SK-N-SH treated with all-trans-retinoic acid at 6 μM for 48 hours (cell line): ENCODE data around the gene POLD4.
A peak's percentile ranks its signal among the peaks of the same experiment; 100 is the strongest.

Source experiments
- ATAC-seq: fragments of 200-7000 bp; cut with Tn5 transposase; 3 replicates; pipeline ENCODE4 v1.9.1; 2020; ENCODE audit warnings: mild to moderate bottlenecking, moderate library complexity
- ARNTL ChIP-seq: fragments of 450-650 bp; formaldehyde crosslinking; IDR thresholded peaks from 2 replicates; pipeline ENCODE4 v1.5.0; 2020; ENCODE audit warnings: low read depth, mild to moderate bottlenecking, moderate library complexity, borderline replicate concordance
- BACH2 ChIP-seq: fragments of 250-450 bp; sonication (Bioruptor Pico); IDR thresholded peaks from 2 replicates; pipeline ENCODE4 v1.9.0; 2021; ENCODE audit warnings: mild to moderate bottlenecking, borderline replicate concordance
- CSRNP3 ChIP-seq: fragments of 250-450 bp; sonication (Bioruptor Pico); IDR thresholded peaks from 2 replicates; pipeline ENCODE4 v1.5.1; 2021; ENCODE audit warnings: mild to moderate bottlenecking, moderate library complexity
- ESRRG ChIP-seq: fragments of 250-450 bp; sonication (Bioruptor Pico); IDR thresholded peaks from 2 replicates; pipeline ENCODE4 v1.6.1; 2021; ENCODE audit warnings: mild to moderate bottlenecking
- ISL1 ChIP-seq: fragments of 250-450 bp; sonication (Bioruptor Pico); IDR thresholded peaks from 2 replicates; pipeline ENCODE4 v2.1.2; 2022; ENCODE audit warnings: mild to moderate bottlenecking, moderate library complexity
- OSR1 ChIP-seq: fragments of 250-450 bp; sonication (Bioruptor Pico); IDR thresholded peaks from 2 replicates; pipeline ENCODE4 v1.8.0; 2022; ENCODE audit warnings: moderate library complexity, mild to moderate bottlenecking, inconsistent platforms
- POU6F1 ChIP-seq: fragments of 250-450 bp; sonication (Bioruptor Pico); IDR thresholded peaks from 2 replicates; pipeline ENCODE4 v1.8.0; 2021; ENCODE audit warnings: low read depth, mild to moderate bottlenecking, moderate library complexity, borderline replicate concordance
- RARB ChIP-seq: fragments of 250-450 bp; sonication (Bioruptor Pico); IDR thresholded peaks from 2 replicates; pipeline ENCODE4 v1.8.0; 2021; ENCODE audit warnings: mild to moderate bottlenecking, moderate library complexity
- SNAI2 ChIP-seq: fragments of 250-450 bp; sonication (Bioruptor Pico); IDR thresholded peaks from 2 replicates; pipeline ENCODE4 v1.5.0; 2020; ENCODE audit warnings: mild to moderate bottlenecking, moderate library complexity
- TOX ChIP-seq: fragments of 250-450 bp; sonication (Bioruptor Pico); IDR thresholded peaks from 2 replicates; pipeline ENCODE4 v1.8.0; 2021; ENCODE audit warnings: mild to moderate bottlenecking, moderate library complexity, borderline replicate concordance
- TSHZ2 ChIP-seq: fragments of 250-450 bp; sonication (Bioruptor Pico); IDR thresholded peaks from 2 replicates; pipeline ENCODE4 v1.5.0; 2020; ENCODE audit warnings: mild to moderate bottlenecking, moderate library complexity
- ZC3H10 ChIP-seq: fragments of 250-450 bp; sonication (Bioruptor Pico); IDR thresholded peaks from 2 replicates; pipeline ENCODE4 v1.5.1; 2021; ENCODE audit warnings: mild to moderate bottlenecking, moderate library complexity
- ZFP3 ChIP-seq: fragments of 250-450 bp; sonication (Bioruptor Pico); IDR thresholded peaks from 2 replicates; pipeline ENCODE4 v1.5.0; 2020; ENCODE audit warnings: mild to moderate bottlenecking, moderate library complexity
- ZFP30 ChIP-seq: fragments of 450-650 bp; formaldehyde crosslinking; IDR thresholded peaks from 2 replicates; pipeline ENCODE4 v1.5.0; 2022; ENCODE audit warnings: mild to moderate bottlenecking, moderate library complexity
- ZNF565 ChIP-seq: fragments of 450-650 bp; formaldehyde crosslinking; conservative IDR thresholded peaks from 2 replicates; pipeline ENCODE4 v1.5.0; 2020; ENCODE audit warnings: low read depth, mild to moderate bottlenecking, moderate library complexity
- ZNF70 ChIP-seq: fragments of 450-650 bp; formaldehyde crosslinking; IDR thresholded peaks from 2 replicates; pipeline ENCODE4 v1.5.0; 2020; ENCODE audit warnings: mild to moderate bottlenecking, moderate library complexity
- ZNF8 ChIP-seq: fragments of 450-650 bp; formaldehyde crosslinking; IDR thresholded peaks from 2 replicates; pipeline ENCODE4 v1.5.0; 2020; ENCODE audit warnings: mild to moderate bottlenecking, moderate library complexity
- TF ChIP-seq, protein P1 (sequence below): fragments of 250-450 bp; sonication (Bioruptor Pico); IDR thresholded peaks from 2 replicates; pipeline ENCODE4 v1.8.0; 2020; ENCODE audit warnings: mild to moderate bottlenecking, moderate library complexity, borderline replicate concordance

POLD4 gene

GRCh38 chr11:67371189-67371910, 18.0 kb upstream of the POLD4 start:
- peak; percentile 51 for ATAC-seq
- TF ChIP-seq ZFP30 (no peak), ISL1 (CRISPR knock-in tag) (no peak), RARB (CRISPR knock-in tag) (no peak), ZNF8 (CRISPR knock-in tag) (no peak), ESRRG (CRISPR knock-in tag) (no peak), ZC3H10 (CRISPR knock-in tag) (no peak), ZFP3 (CRISPR knock-in tag) (no peak), ZNF565 (no peak), ZNF70 (CRISPR knock-in tag) (no peak), SNAI2 (CRISPR knock-in tag) (no peak), CSRNP3 (CRISPR knock-in tag) (no peak), ARNTL (CRISPR knock-in tag) (no peak), OSR1 (CRISPR knock-in tag) (no peak)
- TF ChIP-seq, protein P1, sequence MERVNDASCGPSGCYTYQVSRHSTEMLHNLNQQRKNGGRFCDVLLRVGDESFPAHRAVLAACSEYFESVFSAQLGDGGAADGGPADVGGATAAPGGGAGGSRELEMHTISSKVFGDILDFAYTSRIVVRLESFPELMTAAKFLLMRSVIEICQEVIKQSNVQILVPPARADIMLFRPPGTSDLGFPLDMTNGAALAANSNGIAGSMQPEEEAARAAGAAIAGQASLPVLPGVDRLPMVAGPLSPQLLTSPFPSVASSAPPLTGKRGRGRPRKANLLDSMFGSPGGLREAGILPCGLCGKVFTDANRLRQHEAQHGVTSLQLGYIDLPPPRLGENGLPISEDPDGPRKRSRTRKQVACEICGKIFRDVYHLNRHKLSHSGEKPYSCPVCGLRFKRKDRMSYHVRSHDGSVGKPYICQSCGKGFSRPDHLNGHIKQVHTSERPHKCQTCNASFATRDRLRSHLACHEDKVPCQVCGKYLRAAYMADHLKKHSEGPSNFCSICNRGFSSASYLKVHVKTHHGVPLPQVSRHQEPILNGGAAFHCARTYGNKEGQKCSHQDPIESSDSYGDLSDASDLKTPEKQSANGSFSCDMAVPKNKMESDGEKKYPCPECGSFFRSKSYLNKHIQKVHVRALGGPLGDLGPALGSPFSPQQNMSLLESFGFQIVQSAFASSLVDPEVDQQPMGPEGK (CRISPR knock-in tag): no peak
- TF ChIP-seq, all 23 proteins: peak for 0

GRCh38 chr11:67370351-67371076, 17.2 kb upstream of the POLD4 start:
- TF ChIP-seq ZFP30 (no peak), POU6F1 (no peak), BACH2 (CRISPR knock-in tag) (no peak), ZC3H10 (CRISPR knock-in tag) (no peak), ISL1 (CRISPR knock-in tag) (no peak), TOX (CRISPR knock-in tag) (no peak), ZFP3 (CRISPR knock-in tag) (no peak), TSHZ2 (CRISPR knock-in tag) (no peak), ARNTL (CRISPR knock-in tag) (no peak)
- TF ChIP-seq, protein P1 (CRISPR knock-in tag): no peak
- ATAC-seq: no peak

DNA sequence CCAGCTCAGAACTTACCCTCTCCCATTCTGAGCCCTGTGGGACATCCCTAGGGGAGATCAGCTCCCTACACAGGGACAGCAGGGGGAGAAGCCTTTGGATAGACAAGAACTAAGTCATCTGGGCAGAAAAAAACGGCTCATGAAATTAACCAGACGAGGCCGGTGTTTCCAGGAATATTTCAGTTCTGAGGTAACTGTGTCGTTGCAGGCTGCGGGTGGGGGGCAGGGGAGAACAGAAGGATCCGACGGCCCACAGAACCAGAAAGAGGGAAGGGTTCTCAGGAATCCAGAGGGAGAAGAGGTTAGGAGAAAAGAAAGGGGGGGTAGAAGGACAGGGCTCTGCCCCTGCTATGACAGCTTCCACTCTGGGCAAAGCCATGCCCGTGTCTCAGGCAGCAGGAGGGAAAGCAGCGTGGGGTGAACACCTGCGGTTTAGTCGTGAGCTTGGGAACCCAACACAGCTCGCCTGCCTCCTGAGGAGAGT, 16.5 kb upstream of the POLD4 start:
- TF ChIP-seq RARB (CRISPR knock-in tag): no peak
- ATAC-seq: no peak
